ENCODE results near the gene FRS2.

FRS2 gene

DNA sequence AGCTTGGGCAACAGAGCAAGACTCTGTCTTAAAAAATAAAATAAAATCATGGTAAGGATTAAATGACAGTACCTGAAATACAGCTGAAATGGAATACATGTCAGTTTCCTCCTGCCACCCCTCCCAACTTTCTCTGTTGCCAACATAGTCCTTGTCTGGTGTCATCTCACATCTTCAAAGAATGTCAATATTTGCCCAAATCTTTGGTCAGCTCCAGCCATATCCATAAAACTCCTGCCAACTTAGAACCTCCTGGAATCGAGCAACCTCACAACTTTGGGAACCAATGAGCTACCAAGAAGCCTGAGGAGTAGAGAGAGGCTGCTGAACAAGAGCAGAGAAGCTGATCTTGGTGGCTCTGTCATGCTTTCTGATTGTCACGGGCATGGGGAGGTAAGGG lies 151.4 kb downstream of the FRS2 start:
- Histone ChIP-seq H4K20me1 (ENCODE audit: insufficient read depth, low read length) (no peaks in the 10 kb centered on the region), H3K9ac (ENCODE audit: low read length) (no peak overlapping the region), H3K27ac (ENCODE audit: low read length) (no peak overlapping the region), H3K27me3 (ENCODE audit: low read depth, low read length) (no peaks in the 10 kb centered on the region), H3K4me3 (ENCODE audit: low read length) (no peak overlapping the region), H3K4me1 (ENCODE audit: low read length) (no peaks in the 10 kb centered on the region), H3K79me2 (ENCODE audit: low read length) (no peaks in the 10 kb centered on the region), H3K9me3 (ENCODE audit: insufficient read depth, low read length) (no peaks in the 10 kb centered on the region), H3K36me3 (replicated peaks; ENCODE audit: low read depth, low read length) (no peaks in the 10 kb centered on the region), H3K4me2 (ENCODE audit: low read length) (no peak overlapping the region), H2AFZ (ENCODE audit: low read depth, low read length) (no peak overlapping the region)
- TF ChIP-seq EZH2phosphoT487 (IDR thresholded peaks at IDR 0.05; ENCODE audit: low read depth): no peak
- TF ChIP-seq, protein P1, sequence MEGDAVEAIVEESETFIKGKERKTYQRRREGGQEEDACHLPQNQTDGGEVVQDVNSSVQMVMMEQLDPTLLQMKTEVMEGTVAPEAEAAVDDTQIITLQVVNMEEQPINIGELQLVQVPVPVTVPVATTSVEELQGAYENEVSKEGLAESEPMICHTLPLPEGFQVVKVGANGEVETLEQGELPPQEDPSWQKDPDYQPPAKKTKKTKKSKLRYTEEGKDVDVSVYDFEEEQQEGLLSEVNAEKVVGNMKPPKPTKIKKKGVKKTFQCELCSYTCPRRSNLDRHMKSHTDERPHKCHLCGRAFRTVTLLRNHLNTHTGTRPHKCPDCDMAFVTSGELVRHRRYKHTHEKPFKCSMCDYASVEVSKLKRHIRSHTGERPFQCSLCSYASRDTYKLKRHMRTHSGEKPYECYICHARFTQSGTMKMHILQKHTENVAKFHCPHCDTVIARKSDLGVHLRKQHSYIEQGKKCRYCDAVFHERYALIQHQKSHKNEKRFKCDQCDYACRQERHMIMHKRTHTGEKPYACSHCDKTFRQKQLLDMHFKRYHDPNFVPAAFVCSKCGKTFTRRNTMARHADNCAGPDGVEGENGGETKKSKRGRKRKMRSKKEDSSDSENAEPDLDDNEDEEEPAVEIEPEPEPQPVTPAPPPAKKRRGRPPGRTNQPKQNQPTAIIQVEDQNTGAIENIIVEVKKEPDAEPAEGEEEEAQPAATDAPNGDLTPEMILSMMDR (IDR thresholded peaks at IDR 0.05; ENCODE audit: low read depth, low read length): no peak

DNA sequence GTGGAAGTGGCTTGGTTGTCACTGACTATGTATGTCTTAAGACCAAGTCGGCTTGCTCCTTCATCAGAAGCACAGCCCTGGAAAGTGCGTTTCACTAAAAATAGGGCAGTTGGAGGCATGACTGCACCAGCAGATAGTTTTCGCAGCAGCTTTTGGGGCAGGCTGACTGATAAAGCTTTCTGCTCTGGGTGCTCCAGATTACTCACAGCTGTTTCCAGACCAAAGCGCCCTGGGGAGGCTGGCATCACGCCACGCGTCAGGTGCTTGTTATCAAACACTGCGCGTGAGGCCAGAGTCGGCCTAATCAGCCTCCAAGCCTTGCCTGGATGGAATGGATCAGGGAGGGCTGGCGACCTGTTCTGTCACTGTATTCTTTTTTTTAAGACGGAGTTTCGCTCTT lies 153.8 kb downstream of the FRS2 start:
- Histone ChIP-seq H3K79me2 (ENCODE audit: low read length) (no peaks in the 10 kb centered on the region), H3K27me3 (ENCODE audit: low read depth, low read length) (no peaks in the 10 kb centered on the region), H3K36me3 (replicated peaks; ENCODE audit: low read depth, low read length) (no peaks in the 10 kb centered on the region), H3K4me1 (ENCODE audit: low read length) (no peaks in the 10 kb centered on the region), H2AFZ (ENCODE audit: low read depth, low read length) (no peak overlapping the region), H3K9me3 (ENCODE audit: insufficient read depth, low read length) (no peaks in the 10 kb centered on the region), H3K4me2 (ENCODE audit: low read length) (no peak overlapping the region), H4K20me1 (ENCODE audit: insufficient read depth, low read length) (no peaks in the 10 kb centered on the region), H3K9ac (ENCODE audit: low read length) (no peak overlapping the region), H3K27ac (ENCODE audit: low read length) (no peak overlapping the region), H3K4me3 (ENCODE audit: low read length) (no peak overlapping the region)
- TF ChIP-seq, protein P1 (IDR thresholded peaks at IDR 0.05; ENCODE audit: low read depth, low read length): no peak
- no peak for TF ChIP-seq EZH2phosphoT487 (IDR thresholded peaks at IDR 0.05; ENCODE audit: low read depth)

DNA sequence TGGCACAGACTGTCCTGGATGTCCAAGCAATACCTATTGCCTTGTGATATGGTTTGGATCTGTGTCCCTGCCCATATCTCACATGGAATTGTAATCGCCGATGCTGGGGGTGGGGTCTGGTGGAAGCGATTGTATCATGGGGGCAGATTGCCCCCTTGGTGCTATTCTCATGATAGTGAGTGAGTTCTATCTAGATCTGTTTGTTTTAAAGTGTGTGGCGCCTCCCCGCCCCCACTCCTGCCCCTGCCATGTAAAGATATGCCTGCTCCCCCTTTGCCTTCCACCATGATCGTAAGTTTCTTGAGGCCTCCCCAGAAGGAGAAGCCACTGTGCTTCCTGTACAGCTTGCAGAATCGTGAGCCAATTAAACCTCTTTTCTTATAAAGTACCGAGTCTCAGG lies 157.3 kb downstream of the FRS2 start:
- H4K20me1 ChIP-seq (ENCODE audit: insufficient read depth, low read length): no peaks in the 10 kb centered on the region
- no peak overlapping the region for H2AFZ ChIP-seq (ENCODE audit: low read depth, low read length)
- no peaks in the 10 kb centered on the region for H3K27me3 ChIP-seq (ENCODE audit: low read depth, low read length)
- H3K9me3 ChIP-seq (ENCODE audit: insufficient read depth, low read length): no peaks in the 10 kb centered on the region
- H3K4me3 ChIP-seq (ENCODE audit: low read length): no peak overlapping the region
- no peak overlapping the region for H3K4me2 ChIP-seq (ENCODE audit: low read length)
- no peak overlapping the region for H3K27ac ChIP-seq (ENCODE audit: low read length)
- TF ChIP-seq EZH2phosphoT487 (IDR thresholded peaks at IDR 0.05; ENCODE audit: low read depth): no peak
- TF ChIP-seq, protein P1 (IDR thresholded peaks at IDR 0.05; ENCODE audit: low read depth, low read length): no peak
- no peak overlapping the region for H3K9ac ChIP-seq (ENCODE audit: low read length)
- H3K36me3 ChIP-seq (replicated peaks; ENCODE audit: low read depth, low read length): no peaks in the 10 kb centered on the region
- H3K79me2 ChIP-seq (ENCODE audit: low read length): no peaks in the 10 kb centered on the region
- H3K4me1 ChIP-seq (ENCODE audit: low read length): no peaks in the 10 kb centered on the region
